LNCaP clone FGC (cell line): Measurements from ENCODE around the gene CCDC27.

ENCODE experiments used
- DNase-seq: peaks from one replicate; pipeline ENCODE4 v3.0.0-alpha.2; 2011; ENCODE audit warnings: low read depth
- H3K4me3 ChIP-seq: 2 replicates; pipeline ENCODE4 v1.5.1; 2011; ENCODE audit warnings: mild to moderate bottlenecking, low read depth, low read length, control low read depth
- CTCF ChIP-seq: IDR thresholded peaks from 2 replicates; pipeline ENCODE4 v1.5.1; 2012; ENCODE audit warnings: mild to moderate bottlenecking; ENCODE audit not compliant: control insufficient read depth, insufficient read depth; ENCODE audit errors: extremely low read depth

CCDC27 gene

DNA sequence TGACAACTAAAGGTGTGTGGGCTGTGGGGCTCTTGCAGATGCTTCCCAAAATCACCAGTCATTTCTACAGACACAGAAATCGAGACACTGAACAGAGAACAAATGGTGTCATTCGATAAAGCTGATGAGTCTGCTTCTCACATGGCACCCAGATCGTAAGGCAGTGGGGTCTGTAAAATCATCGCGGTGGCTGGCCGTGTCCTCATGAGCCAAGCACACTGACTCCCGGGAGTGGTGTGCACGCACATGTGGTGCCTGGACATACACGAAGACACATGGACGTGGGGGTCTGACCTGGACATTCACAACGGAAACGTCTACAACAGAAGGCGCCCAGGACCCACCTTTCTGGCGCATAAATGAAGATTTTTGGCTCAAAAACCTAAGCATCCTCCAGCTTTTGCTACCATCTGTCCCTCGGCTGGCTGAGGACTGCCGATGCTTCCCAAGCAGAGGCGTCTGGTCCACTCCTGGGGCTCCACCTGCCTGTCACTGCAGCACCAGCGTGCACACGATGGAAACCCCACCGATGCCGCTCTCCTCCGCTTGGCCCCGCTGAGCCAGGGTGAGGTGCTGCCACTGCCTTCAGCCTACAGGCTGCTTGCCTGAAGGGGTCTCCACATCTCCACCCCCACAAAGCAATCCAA, 27.1 kb downstream of the CCDC27 start:
- DNase-seq = no peak

GRCh38 chr1:3779912-3780416, 27.7 kb downstream of the CCDC27 start:
- no peak for TF ChIP-seq CTCF
- H3K4me3 ChIP-seq = no peak overlapping the region
- no peak for DNase-seq

More for the DNA sequence above, 27.1 kb downstream of the CCDC27 start:
- H3K4me3 ChIP-seq = no peak overlapping the region
- no peak for TF ChIP-seq CTCF

DNA sequence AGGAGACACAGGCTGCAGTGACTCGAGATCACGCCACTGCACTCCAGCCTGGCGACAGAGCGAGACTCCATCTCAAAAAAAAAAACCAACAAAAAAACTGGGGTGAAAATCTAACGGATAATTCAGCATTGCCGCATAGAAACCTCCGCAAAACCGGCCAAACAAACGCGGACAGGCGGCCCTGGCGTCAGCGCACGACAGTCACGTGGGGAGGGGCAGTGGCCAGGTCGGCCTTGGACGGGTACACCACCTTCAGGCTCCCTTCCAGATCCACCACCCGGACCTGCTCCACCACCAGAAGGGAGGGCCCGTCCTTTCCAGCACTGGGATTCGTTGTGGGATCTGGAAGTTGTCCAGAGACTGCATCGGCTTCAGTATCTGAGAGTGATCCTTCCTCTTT, 28.7 kb downstream of the CCDC27 start:
- peak; percentile 96 for DNase-seq
- 0 out of 2 replicates have a peak overlapping the region, but pooled peaks have one; percentile 21 for H3K4me3 ChIP-seq
- TF ChIP-seq CTCF = no peak

DNA sequence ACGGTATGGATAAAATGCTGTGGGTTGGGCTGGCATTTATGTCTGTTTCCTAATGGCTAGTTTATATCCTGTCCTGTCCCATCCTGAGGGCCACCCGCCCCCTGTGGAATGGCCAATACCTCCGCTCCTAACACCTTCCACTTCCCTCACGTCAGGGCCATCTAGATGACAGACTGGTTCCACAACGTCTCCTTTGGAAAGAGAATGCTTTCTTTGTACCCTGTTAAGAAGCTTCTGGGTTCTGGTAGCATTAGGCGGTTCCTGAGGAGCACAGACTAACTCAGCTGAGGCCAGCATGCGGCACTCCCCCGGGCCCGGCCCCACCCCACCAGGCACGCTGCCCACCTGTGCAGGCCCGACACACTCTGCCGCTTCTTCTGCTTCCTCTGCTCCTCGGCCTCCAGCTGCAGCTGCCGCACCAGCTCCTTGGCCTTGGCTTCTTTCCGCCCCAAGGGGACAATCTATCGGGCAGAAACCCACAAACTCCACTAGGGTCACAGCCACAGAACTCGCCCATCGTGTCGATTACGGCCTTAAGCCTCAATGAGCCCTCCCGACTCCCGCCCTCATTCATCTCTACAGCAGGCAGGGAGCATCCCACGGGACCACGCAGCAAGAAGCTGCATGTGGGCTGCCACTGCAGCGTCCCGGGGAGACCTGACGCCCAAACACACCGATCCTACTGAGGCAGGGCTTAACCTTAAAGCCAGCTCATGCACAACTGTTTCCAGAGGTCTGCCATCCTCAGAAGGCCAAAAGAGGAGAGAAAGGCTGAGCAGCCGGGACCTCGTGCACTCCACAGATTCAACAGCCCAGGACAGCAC, 31.6 kb downstream of the CCDC27 start:
- no peak overlapping the region for H3K4me3 ChIP-seq
- DNase-seq = no peak
- no peak for TF ChIP-seq CTCF

- no peak for TF ChIP-seq CTCF
- DNase-seq = no peak
- H3K4me3 ChIP-seq = no peak overlapping the region
Measured at GRCh38 chr1:3785045-3785444, 32.8 kb downstream of the CCDC27 start.

GRCh38 chr1:3785456-3786157, 33.4 kb downstream of the CCDC27 start:
- DNase-seq = no peak
- TF ChIP-seq CTCF = peak; percentile 45
- H3K4me3 ChIP-seq = no peak overlapping the region
